Vagina (tissue), 2 donors: ENCODE results near the gene ANO7.

ENCODE experiments used
- CTCF ChIP-seq, 3 experiments: fragments of 450-650 bp in 2 of 3; fragments of 200-600 bp in 1 of 3; sonication (generic) in 1 of 3; IDR thresholded peaks; one replicate each; pipeline ENCODE4 v1.5.1; 2017 to 2019; ENCODE audit warnings: antibody characterized with exemption in 3 of 3, mild to moderate bottlenecking in 2 of 3, moderate library complexity in 2 of 3
- POLR2A ChIP-seq, 2 donors: fragments of 450-650 bp; IDR thresholded peaks; one replicate each; pipeline ENCODE4 v1.6.1; 2017; ENCODE audit warnings: antibody characterized with exemption in 2 of 2, mild to moderate bottlenecking in 2 of 2, moderate library complexity in 2 of 2

- TF ChIP-seq CTCF (IDR thresholded peaks at IDR 0.05) (no peak), POLR2A (IDR thresholded peaks at IDR 0.05) (no peak)
Observed at GRCh38 chr2:241216211-241216761, 27.8 kb downstream of the ANO7 start.
